ENCODE measurements around the gene TUBA3D.
"Not testable (repeated sequence)": the region's sequence is repeated elsewhere in the genome, so short reads cannot be mapped to it uniquely, and the experiment has no call there.

DNA sequence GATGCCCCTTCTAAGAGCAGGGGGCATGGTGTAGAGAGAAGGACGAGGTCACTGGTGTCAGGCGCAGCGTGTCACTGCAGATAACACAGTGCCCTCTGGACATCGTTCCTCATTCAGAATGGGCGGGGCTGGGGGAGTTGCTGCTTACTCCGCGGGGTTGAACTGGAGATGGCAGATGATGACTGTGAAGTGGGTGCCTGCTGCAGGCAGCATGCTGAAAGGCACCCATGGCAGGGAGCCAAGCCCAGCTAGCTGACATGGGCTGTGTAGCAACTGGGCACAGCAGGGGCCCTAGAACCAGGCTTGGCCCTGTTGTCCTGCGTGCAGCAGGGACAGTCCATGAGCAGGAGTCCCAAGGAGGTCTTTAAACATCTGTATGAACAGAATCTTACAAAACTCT lies 4.3 kb upstream of the TUBA3D start:
- TF ChIP-seq RXRA (IDR thresholded peaks at IDR 0.05; ENCODE audit: borderline replicate concordance, low read depth); EP300 (IDR thresholded peaks at IDR 0.05; ENCODE audit: borderline replicate concordance in 1 of 2, low read depth in 1 of 2, low read length in 1 of 2); CTCF (IDR thresholded peaks at IDR 0.05); JUND (IDR thresholded peaks at IDR 0.05); EZH2phosphoT487 (IDR thresholded peaks at IDR 0.05; ENCODE audit: borderline replicate concordance, low read depth); REST (IDR thresholded peaks at IDR 0.05; ENCODE audit: low read depth, low read length); POLR2AphosphoS5 (IDR thresholded peaks at IDR 0.05; ENCODE audit: low read depth, low read length): not testable (repeated sequence)

Measured in SK-N-SH (cell line).